ENCODE results near the gene ARHGDIG. TPM values are rescaled to one million over a fixed set of nuclear protein-coding genes. Genes with fewer than 3 reads are reported as not detected.

Gene ARHGDIG
- total RNA-seq, 3 donors from 2014 or later, result not detected

GRCh38 chr16:290681-291405 lies 10.5 kb downstream of the ARHGDIG start:
- no peak for ATAC-seq
- no peak for DNase-seq

GRCh38 chr16:291539-291938 lies 11.1 kb downstream of the ARHGDIG start:
- Mint-ChIP-seq H3K9me3 (no peaks in the 10 kb centered on the region), H3K4me3 (no peak overlapping the region), H3K4me1 (ENCODE audit: low read depth) (no peaks in the 10 kb centered on the region), H3K27me3 (ENCODE audit: low read depth) (no peaks in the 10 kb centered on the region), H3K36me3 (ENCODE audit: insufficient read depth) (peaks cover 15% of the 10 kb centered on the region)
- DNase-seq (no peak), ATAC-seq (no peak)

More at GRCh38 chr16:290681-291405, 10.5 kb downstream of the ARHGDIG start:
- H3K4me1 Mint-ChIP-seq (ENCODE audit: low read depth), result no peaks in the 10 kb centered on the region
- H3K4me3 Mint-ChIP-seq, result no peak overlapping the region
- H3K36me3 Mint-ChIP-seq (ENCODE audit: insufficient read depth), result peaks cover 15% of the 10 kb centered on the region
- no peaks in the 10 kb centered on the region for H3K9me3 Mint-ChIP-seq
- H3K27me3 Mint-ChIP-seq (ENCODE audit: low read depth), result no peaks in the 10 kb centered on the region

- Mint-ChIP-seq H3K4me1 (ENCODE audit: low read depth) (no peaks in the 10 kb centered on the region), H3K4me3 (no peak overlapping the region), H3K9me3 (no peaks in the 10 kb centered on the region), H3K27me3 (ENCODE audit: low read depth) (no peaks in the 10 kb centered on the region), H3K36me3 (ENCODE audit: insufficient read depth) (peaks cover 9% of the 10 kb centered on the region)
- ATAC-seq (no peak), DNase-seq (no peak)
Measured at GRCh38 chr16:293043-293775, 12.8 kb downstream of the ARHGDIG start.

- Mint-ChIP-seq H3K36me3 (ENCODE audit: insufficient read depth) (peaks cover 6% of the 10 kb centered on the region), H3K9me3 (no peaks in the 10 kb centered on the region), H3K4me1 (ENCODE audit: low read depth) (no peaks in the 10 kb centered on the region), H3K27me3 (ENCODE audit: low read depth) (no peaks in the 10 kb centered on the region), H3K4me3 (no peak overlapping the region)
- no peak for DNase-seq
- ATAC-seq, result no peak
Measured at GRCh38 chr16:296276-296675, 15.9 kb downstream of the ARHGDIG start.

GRCh38 chr16:296806-297510 lies 16.6 kb downstream of the ARHGDIG start:
- peaks cover 6% of the 10 kb centered on the region for H3K36me3 Mint-ChIP-seq (ENCODE audit: insufficient read depth)
- no peaks in the 10 kb centered on the region for H3K27me3 Mint-ChIP-seq (ENCODE audit: low read depth)
- H3K9me3 Mint-ChIP-seq, result no peaks in the 10 kb centered on the region
- no peak for ATAC-seq
- no peak for DNase-seq
- no peak overlapping the region for H3K4me3 Mint-ChIP-seq
- H3K4me1 Mint-ChIP-seq (ENCODE audit: low read depth), result no peaks in the 10 kb centered on the region

- Mint-ChIP-seq H3K27me3 (ENCODE audit: low read depth) (no peaks in the 10 kb centered on the region), H3K36me3 (ENCODE audit: insufficient read depth) (peaks cover 4% of the 10 kb centered on the region), H3K4me3 (no peak overlapping the region), H3K9me3 (no peaks in the 10 kb centered on the region), H3K4me1 (ENCODE audit: low read depth) (no peaks in the 10 kb centered on the region)
- ATAC-seq (no peak), DNase-seq (no peak)
Measured at GRCh38 chr16:297832-298231, 17.4 kb downstream of the ARHGDIG start.

- ATAC-seq (no peak), DNase-seq (no peak)
- H3K4me3 Mint-ChIP-seq, result no peak overlapping the region
- no peaks in the 10 kb centered on the region for H3K9me3 Mint-ChIP-seq
- peaks cover 8% of the 10 kb centered on the region for H3K36me3 Mint-ChIP-seq (ENCODE audit: insufficient read depth)
- H3K4me1 Mint-ChIP-seq (ENCODE audit: low read depth), result peaks cover 3% of the 10 kb centered on the region
- H3K27me3 Mint-ChIP-seq (ENCODE audit: low read depth), result no peaks in the 10 kb centered on the region
Measured at GRCh38 chr16:301235-301634, 20.8 kb downstream of the ARHGDIG start.

- Mint-ChIP-seq H3K4me3 (no peak overlapping the region), H3K36me3 (ENCODE audit: insufficient read depth) (peaks cover 12% of the 10 kb centered on the region), H3K9me3 (no peaks in the 10 kb centered on the region), H3K4me1 (ENCODE audit: low read depth) (peaks cover 3% of the 10 kb centered on the region), H3K27me3 (ENCODE audit: low read depth) (no peaks in the 10 kb centered on the region)
- no peak for DNase-seq
- no peak for ATAC-seq
Measured at GRCh38 chr16:301950-302349, 21.6 kb downstream of the ARHGDIG start.

GRCh38 chr16:303760-304505 lies 23.5 kb downstream of the ARHGDIG start:
- Mint-ChIP-seq H3K4me1 (ENCODE audit: low read depth) (peaks cover 3% of the 10 kb centered on the region), H3K4me3 (no peak overlapping the region), H3K27me3 (ENCODE audit: low read depth) (no peaks in the 10 kb centered on the region), H3K36me3 (ENCODE audit: insufficient read depth) (peaks cover 14% of the 10 kb centered on the region), H3K9me3 (no peaks in the 10 kb centered on the region)
- ATAC-seq (no peak), DNase-seq (no peak)

- peaks cover 15% of the 10 kb centered on the region for H3K36me3 Mint-ChIP-seq (ENCODE audit: insufficient read depth)
- no peaks in the 10 kb centered on the region for H3K9me3 Mint-ChIP-seq
- no peak overlapping the region for H3K4me3 Mint-ChIP-seq
- H3K27me3 Mint-ChIP-seq (ENCODE audit: low read depth), result no peaks in the 10 kb centered on the region
- no peak for DNase-seq
- peaks cover 9% of the 10 kb centered on the region for H3K4me1 Mint-ChIP-seq (ENCODE audit: low read depth)
- no peak for ATAC-seq
Measured at GRCh38 chr16:305916-306626, 25.7 kb downstream of the ARHGDIG start.

GRCh38 chr16:306911-307370 lies 26.6 kb downstream of the ARHGDIG start:
- peaks cover 9% of the 10 kb centered on the region for H3K4me1 Mint-ChIP-seq (ENCODE audit: low read depth)
- DNase-seq, result no peak
- no peaks in the 10 kb centered on the region for H3K27me3 Mint-ChIP-seq (ENCODE audit: low read depth)
- H3K9me3 Mint-ChIP-seq, result no peaks in the 10 kb centered on the region
- no peak for ATAC-seq
- peaks cover 15% of the 10 kb centered on the region for H3K36me3 Mint-ChIP-seq (ENCODE audit: insufficient read depth)
- H3K4me3 Mint-ChIP-seq, result no peak overlapping the region

- Mint-ChIP-seq H3K4me1 (ENCODE audit: low read depth) (peaks cover 9% of the 10 kb centered on the region), H3K27me3 (ENCODE audit: low read depth) (no peaks in the 10 kb centered on the region), H3K36me3 (ENCODE audit: insufficient read depth) (peaks cover 20% of the 10 kb centered on the region), H3K9me3 (no peaks in the 10 kb centered on the region), H3K4me3 (no peak overlapping the region)
- ATAC-seq (no peak), DNase-seq (no peak)
Measured at GRCh38 chr16:307691-308312, 27.4 kb downstream of the ARHGDIG start.

- H3K4me3 Mint-ChIP-seq, result no peak overlapping the region
- H3K9me3 Mint-ChIP-seq, result no peaks in the 10 kb centered on the region
- no peak for ATAC-seq
- peaks cover 6% of the 10 kb centered on the region for H3K4me1 Mint-ChIP-seq (ENCODE audit: low read depth)
- no peaks in the 10 kb centered on the region for H3K27me3 Mint-ChIP-seq (ENCODE audit: low read depth)
- H3K36me3 Mint-ChIP-seq (ENCODE audit: insufficient read depth), result peaks cover 17% of the 10 kb centered on the region
- DNase-seq, result no peak
Measured at GRCh38 chr16:309476-309875, 29.1 kb downstream of the ARHGDIG start.

All from activated T-cell treated with anti-CD3 and anti-CD28 coated beads, Interleukin-2, amount 50 U/mL, for 4 hours (primary cell).